Retinal pigment epithelial cell (primary cell): ENCODE results near the gene PRDX5.

Experiments
- DNase-seq: peaks from one replicate; pipeline ENCODE4 v3.0.0-alpha.2; 2010; ENCODE audit warnings: low read depth
- H3K4me3 ChIP-seq: 2 replicates; pipeline ENCODE4 v1.5.1; 2011; ENCODE audit warnings: mild to moderate bottlenecking, low read length, control low read depth, moderate library complexity
- CTCF ChIP-seq: conservative IDR thresholded peaks from 2 replicates; pipeline ENCODE4 v1.5.1; 2011; ENCODE audit warnings: low read depth, low read length, control low read depth, inconsistent platforms

The PRDX5 gene

GRCh38 chr11:64278576-64279190 is 39.2 kb upstream of the PRDX5 start:
- no peak overlapping the region for H3K4me3 ChIP-seq
- no peak for TF ChIP-seq CTCF
- DNase-seq, result no peak

DNA sequence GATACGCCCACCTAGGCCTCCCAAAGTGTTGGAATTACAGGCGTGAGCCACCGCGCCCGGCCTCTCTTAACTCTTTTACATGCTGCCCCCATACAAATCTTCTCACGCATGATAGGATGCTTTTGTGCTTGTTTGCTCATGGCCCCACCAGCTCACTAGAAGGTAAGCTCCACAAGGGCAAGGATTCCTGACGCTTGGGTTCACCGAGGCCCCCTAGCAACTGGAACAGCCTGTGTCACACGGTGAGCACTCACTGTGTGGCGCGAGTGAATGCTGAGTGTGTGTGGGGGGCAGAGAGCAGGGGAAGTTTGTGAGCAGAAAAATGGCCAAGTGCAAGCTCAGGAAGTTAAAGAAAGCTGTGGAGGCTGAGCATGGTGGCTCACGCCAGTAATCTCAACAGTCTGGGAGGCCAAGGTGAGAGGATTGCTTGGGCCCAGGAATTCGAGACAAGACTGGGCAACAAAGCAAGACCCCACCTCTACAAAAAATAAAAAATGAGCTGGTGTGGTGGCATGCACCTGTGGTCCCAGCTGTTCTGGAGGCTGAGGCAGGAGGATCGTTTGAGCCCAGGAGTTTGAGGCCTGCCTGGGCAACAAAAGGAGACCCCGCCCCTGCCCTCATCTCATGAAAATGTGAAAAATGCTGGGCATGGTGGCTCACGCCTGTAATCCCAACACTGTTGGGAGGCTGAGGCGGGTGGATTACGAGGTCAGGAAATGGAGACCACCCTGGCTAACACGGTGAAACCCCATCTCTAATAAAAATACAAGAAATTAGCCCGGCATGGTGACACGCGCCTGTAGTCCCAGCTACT is 35.8 kb upstream of the PRDX5 start:
- no peak overlapping the region for H3K4me3 ChIP-seq
- DNase-seq, result no peak
- no peak for TF ChIP-seq CTCF

DNA sequence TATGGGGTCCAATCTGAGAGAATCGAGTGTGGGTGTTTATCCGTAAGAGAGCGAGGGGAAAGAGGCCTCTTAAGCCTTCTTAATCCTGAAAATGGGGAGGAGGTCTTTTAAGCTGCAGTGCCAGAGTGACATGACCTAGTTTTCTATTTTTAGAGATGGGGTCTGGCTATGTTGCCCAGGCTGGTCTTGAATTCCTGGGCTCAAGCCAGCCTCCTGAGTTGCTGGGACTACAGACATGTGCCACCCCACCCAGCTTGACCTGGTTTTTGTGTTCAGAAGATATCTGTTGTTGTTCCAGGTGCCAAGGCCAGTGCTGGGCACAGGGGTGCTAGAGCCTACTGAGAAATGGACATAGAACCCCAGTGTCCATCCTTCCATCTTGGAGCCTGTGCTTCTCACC is 34.8 kb upstream of the PRDX5 start:
- DNase-seq, result no peak
- no peak overlapping the region for H3K4me3 ChIP-seq
- TF ChIP-seq CTCF, result no peak

- H3K4me3 ChIP-seq, result peak within 1 kb of the TSS; percentile 74
- TF ChIP-seq CTCF, result no peak
Measured at GRCh38 chr11:64284048-64284961, 33.6 kb upstream of the PRDX5 start, which contains the start of gene BAD. TSS of gene BAD (minus strand) at chr11:64284665. CDS start at chr11:64284368, 297 bp downstream.

GRCh38 chr11:64284962-64285884 is 32.7 kb upstream of the PRDX5 start, which contains the start of gene GPR137:
TSS of gene GPR137 (plus strand) at chr11:64285848. CDS start at chr11:64286525, 677 bp downstream.
- no peak for DNase-seq
- H3K4me3 ChIP-seq, result peak within 1 kb of the TSS; percentile 74
- TF ChIP-seq CTCF, result no peak

More at GRCh38 chr11:64284048-64284961, 33.6 kb upstream of the PRDX5 start, which contains the start of gene BAD:
- peak; percentile 68 for DNase-seq
